Trophoblast cell (in vitro differentiated cells and primary cell): ENCODE data around the gene LRP1.

Experiments
- DNase-seq, 2 donors: peaks; one replicate each; pipeline ENCODE4 v3.0.0-alpha.2; 2016
- H2AFZ ChIP-seq: 2 replicates; pipeline ENCODE4 v1.6.1; 2013; ENCODE audit warnings: low read length, moderate library complexity, mild to moderate bottlenecking; ENCODE audit not compliant: insufficient read depth, poor library complexity
- H2AK5ac ChIP-seq: 2 replicates; pipeline ENCODE4 v1.6.1; 2013; ENCODE audit warnings: mild to moderate bottlenecking, low read length
- H2BK120ac ChIP-seq: 2 replicates; pipeline ENCODE4 v1.6.1; 2013; ENCODE audit warnings: low read length, mild to moderate bottlenecking, moderate library complexity; ENCODE audit not compliant: insufficient read depth, poor library complexity
- H2BK12ac ChIP-seq: 2 replicates; pipeline ENCODE4 v1.6.1; 2013; ENCODE audit warnings: mild to moderate bottlenecking, low read length, moderate library complexity
- H2BK5ac ChIP-seq: 2 replicates; pipeline ENCODE4 v1.6.1; 2013; ENCODE audit warnings: low read length, low read depth, moderate library complexity, mild to moderate bottlenecking; ENCODE audit not compliant: poor library complexity
- H3K14ac ChIP-seq: 2 replicates; pipeline ENCODE4 v1.6.1; 2013; ENCODE audit warnings: mild to moderate bottlenecking, low read length
- H3K18ac ChIP-seq: 2 replicates; pipeline ENCODE4 v1.6.1; 2013; ENCODE audit warnings: mild to moderate bottlenecking, low read length
- H3K23ac ChIP-seq: 2 replicates; pipeline ENCODE4 v1.6.1; 2013; ENCODE audit warnings: low read length
- H3K27ac ChIP-seq: 2 replicates; pipeline ENCODE4 v1.5.1; 2013; ENCODE audit warnings: low read depth, mild to moderate bottlenecking, inconsistent platforms, low read length, moderate library complexity
- H3K27me3 ChIP-seq: 2 replicates; pipeline ENCODE4 v1.6.1; 2013; ENCODE audit warnings: inconsistent platforms, mild to moderate bottlenecking, low read length, moderate library complexity; ENCODE audit not compliant: insufficient read depth
- H3K36me3 ChIP-seq, 2 experiments: 1 replicate in 1 of 2; 2 replicates in 1 of 2; pipeline ENCODE4 v1.6.1; 2013; ENCODE audit warnings: low read length in 2 of 2, mild to moderate bottlenecking in 2 of 2, moderate library complexity in 1 of 2; ENCODE audit not compliant: insufficient read depth in 2 of 2, control insufficient read depth in 1 of 2
- H3K4ac ChIP-seq: 2 replicates; pipeline ENCODE4 v1.6.1; 2013; ENCODE audit warnings: low read depth, mild to moderate bottlenecking, low read length, moderate library complexity
- H3K4me1 ChIP-seq, 2 experiments: 1 replicate in 1 of 2; 2 replicates in 1 of 2; pipeline ENCODE4 v1.6.1; 2013; ENCODE audit warnings: low read length in 2 of 2, mild to moderate bottlenecking in 2 of 2, moderate library complexity in 1 of 2; ENCODE audit not compliant: insufficient read depth in 2 of 2, control insufficient read depth in 1 of 2
- H3K4me2 ChIP-seq: 2 replicates; pipeline ENCODE4 v1.6.1; 2013; ENCODE audit warnings: inconsistent platforms, mild to moderate bottlenecking, low read length, moderate library complexity
- H3K4me3 ChIP-seq: 2 replicates; pipeline ENCODE4 v1.5.1; 2013; ENCODE audit warnings: mild to moderate bottlenecking, low read depth, low read length, inconsistent platforms
- H3K79me1 ChIP-seq: one replicate; pipeline ENCODE4 v1.6.1; 2013; ENCODE audit warnings: low read length
- H3K79me2 ChIP-seq: 2 replicates; pipeline ENCODE4 v1.6.1; 2013; ENCODE audit warnings: low read length, mild to moderate bottlenecking; ENCODE audit not compliant: control insufficient read depth, insufficient read depth, poor library complexity
- H3K9ac ChIP-seq: 2 replicates; pipeline ENCODE4 v1.6.1; 2013; ENCODE audit warnings: mild to moderate bottlenecking, low read length
- H3K9me3 ChIP-seq: 2 replicates; pipeline ENCODE4 v1.6.1; 2013; ENCODE audit warnings: low read depth, mild to moderate bottlenecking, control low read depth, inconsistent platforms, low read length; ENCODE audit not compliant: insufficient read depth
- H4K12ac ChIP-seq: 2 replicates; pipeline ENCODE4 v1.6.1; 2013; ENCODE audit warnings: low read depth, mild to moderate bottlenecking, low read length, moderate library complexity
- H4K8ac ChIP-seq: 2 replicates; pipeline ENCODE4 v1.6.1; 2013; ENCODE audit warnings: low read depth, mild to moderate bottlenecking, low read length, moderate library complexity
- H4K91ac ChIP-seq: one replicate; pipeline ENCODE4 v1.6.1; 2013; ENCODE audit warnings: low read depth, mild to moderate bottlenecking, low read length, moderate library complexity
- WGBS: extraction: QIAGEN DNeasy Blood & Tissue Kit; methylation state at CpG from one replicate; pipeline ENCODE4 v1.1.7; 2013; ENCODE audit warnings: missing lambda C conversion rate; ENCODE audit not compliant: insufficient read length, insufficient coverage; ENCODE audit errors: extremely low coverage; 5-methylcytosine and 5-hydroxymethylcytosine counted together

LRP1 gene

DNA sequence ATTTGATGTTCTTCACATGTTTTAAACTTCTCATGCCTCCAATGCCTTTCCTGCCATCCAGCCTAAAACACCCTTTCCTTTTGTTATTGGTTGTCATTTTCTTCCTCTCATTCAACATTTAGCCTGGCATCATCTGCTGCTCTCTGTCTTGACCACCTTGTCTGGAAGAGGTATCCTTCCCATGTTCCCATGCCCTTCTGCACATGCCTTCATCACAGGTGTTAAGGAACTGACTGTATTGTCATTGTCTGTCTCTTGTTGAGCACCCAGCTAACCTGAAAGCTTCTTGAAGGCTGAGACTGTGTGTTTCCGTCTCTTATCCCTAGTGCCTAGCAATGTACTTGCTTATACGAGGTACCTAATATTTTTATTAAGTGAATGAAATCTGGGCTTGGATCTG is 4.5 kb upstream of the LRP1 start:
- no peak overlapping the region for H3K27ac ChIP-seq
- no peak overlapping the region for H3K14ac ChIP-seq

DNA sequence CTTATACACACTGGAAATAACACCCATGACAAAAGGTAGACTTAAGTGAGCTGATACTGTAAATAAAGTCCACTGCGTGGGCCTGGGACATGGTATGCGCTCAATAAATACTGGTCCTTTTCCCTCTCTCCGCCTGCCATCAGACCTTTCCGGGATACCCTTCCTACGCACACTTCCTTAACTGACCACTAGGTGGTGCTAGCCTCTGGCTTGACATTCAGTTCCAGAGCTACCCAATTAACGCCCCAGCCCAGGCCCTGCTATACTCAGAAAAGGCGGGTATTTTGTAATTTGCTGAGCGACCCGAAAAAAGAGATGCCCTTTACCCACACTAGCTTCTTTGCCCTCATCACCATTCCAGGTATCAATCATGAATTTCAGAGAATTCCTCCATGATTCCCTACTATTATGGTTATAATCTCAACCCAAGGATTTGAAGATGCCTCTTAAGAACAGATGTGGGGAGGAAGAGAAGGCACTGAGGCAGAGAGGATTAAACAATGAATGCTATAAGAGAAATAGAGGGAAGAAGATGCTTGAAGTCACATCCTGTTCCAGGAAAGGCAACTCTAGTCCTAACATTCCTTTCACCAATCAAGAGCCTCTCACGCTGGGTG is 3.9 kb upstream of the LRP1 start:
- H2BK120ac ChIP-seq, result no peak overlapping the region
- H3K14ac ChIP-seq, result no peak overlapping the region
- no peaks in the 10 kb centered on the region for H3K27me3 ChIP-seq
- no peak overlapping the region for H3K23ac ChIP-seq
- no peak overlapping the region for H4K91ac ChIP-seq
- no peak overlapping the region for H3K4me3 ChIP-seq
- no CpG with 5 or more reads among the region's 10 CpGs for WGBS
- no peak overlapping the region for H3K4me2 ChIP-seq
- H4K12ac ChIP-seq, result no peak overlapping the region
- H3K9ac ChIP-seq, result no peak overlapping the region
- H3K79me1 ChIP-seq, result peaks cover 12% of the 10 kb centered on the region
- no peak overlapping the region for H2BK5ac ChIP-seq
- no peaks in the 10 kb centered on the region for H3K9me3 ChIP-seq
- H3K79me2 ChIP-seq, result peaks cover 12% of the 10 kb centered on the region
- no peak overlapping the region for H2BK12ac ChIP-seq
- H3K27ac ChIP-seq, result no peak overlapping the region
- H3K18ac ChIP-seq, result no peak overlapping the region
- no peak overlapping the region for H2AK5ac ChIP-seq
- H3K4me1 ChIP-seq, result peaks cover 8% of the 10 kb centered on the region in 2 experiments
- H3K36me3 ChIP-seq, result no peaks in the 10 kb centered on the region
- no peak overlapping the region for H4K8ac ChIP-seq
- DNase-seq, result peak; percentile 75 to 94
- no peak overlapping the region for H3K4ac ChIP-seq
- no peak overlapping the region for H2AFZ ChIP-seq

More for the DNA sequence above, 4.5 kb upstream of the LRP1 start:
- Histone ChIP-seq H3K23ac (no peak overlapping the region), H3K9ac (no peak overlapping the region), H4K91ac (no peak overlapping the region), H3K36me3 (no peaks in the 10 kb centered on the region), H3K79me1 (peaks cover 8% of the 10 kb centered on the region), H3K27me3 (no peaks in the 10 kb centered on the region), H2BK120ac (no peak overlapping the region), H3K4ac (no peak overlapping the region), H4K12ac (no peak overlapping the region), H3K18ac (no peak overlapping the region), H3K4me2 (no peak overlapping the region), H2AK5ac (no peak overlapping the region), H2AFZ (no peak overlapping the region), H3K4me1 (peaks cover 8% of the 10 kb centered on the region in 2 experiments), H3K79me2 (peaks cover 6% of the 10 kb centered on the region), H4K8ac (no peak overlapping the region), H2BK5ac (no peak overlapping the region), H3K4me3 (no peak overlapping the region), H3K9me3 (no peaks in the 10 kb centered on the region), H2BK12ac (no peak overlapping the region)
- no peak for DNase-seq
- no CpG with 5 or more reads among the region's 2 CpGs for WGBS

DNA sequence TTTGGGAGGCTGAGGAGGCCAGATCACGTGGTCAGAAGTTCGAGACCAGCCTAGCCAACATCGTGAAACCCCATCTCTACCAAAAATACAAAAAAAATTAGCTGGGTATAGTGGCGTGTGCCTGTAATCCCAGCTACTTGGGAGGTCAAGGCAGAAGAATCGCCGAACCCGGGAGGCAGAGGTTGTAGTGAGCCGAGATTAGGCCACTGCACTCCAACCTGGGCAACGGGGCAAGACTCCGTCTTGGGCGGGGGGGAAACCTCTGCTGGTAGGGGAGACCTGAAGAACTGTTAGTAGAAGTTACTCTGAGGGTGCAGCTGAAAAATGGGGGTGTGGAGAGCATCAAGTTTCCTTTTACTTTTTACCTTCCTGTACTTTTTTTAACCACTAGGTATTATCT is 2.2 kb upstream of the LRP1 start:
- H3K18ac ChIP-seq, result no peak overlapping the region
- WGBS, result no CpG with 5 or more reads among the region's 11 CpGs

DNA sequence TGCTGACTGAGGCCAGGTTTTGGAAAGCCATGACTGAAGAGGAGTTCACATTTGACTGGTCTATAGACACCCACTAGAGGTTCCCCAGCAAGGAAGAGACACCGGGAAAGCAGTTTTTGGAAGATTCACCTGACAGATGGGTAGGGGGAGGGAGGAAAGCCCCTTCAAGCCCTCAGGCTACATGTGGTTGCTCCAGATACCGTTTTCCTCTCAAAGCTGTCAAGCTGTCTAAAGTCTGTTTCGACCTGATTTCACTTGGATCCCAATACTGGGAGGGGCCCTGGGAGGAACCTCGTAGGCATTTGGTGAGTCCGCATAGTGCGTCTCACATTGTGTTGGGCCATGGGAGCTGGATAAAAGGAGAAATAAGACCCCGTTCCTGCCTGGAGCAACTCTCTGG is 1.7 kb upstream of the LRP1 start:
- no peak overlapping the region for H4K12ac ChIP-seq
- H3K79me2 ChIP-seq, result peaks cover 20% of the 10 kb centered on the region
- H2AK5ac ChIP-seq, result no peak overlapping the region
- no peak overlapping the region for H2AFZ ChIP-seq
- peak overlapping the region; percentile 98 for H3K4me2 ChIP-seq
- no peak overlapping the region for H4K8ac ChIP-seq
- no peak for DNase-seq
- no peak overlapping the region for H4K91ac ChIP-seq
- peak overlapping the region; percentile 20 for H3K27ac ChIP-seq
- H3K4me3 ChIP-seq, result no peak overlapping the region
- H3K36me3 ChIP-seq, result no peaks in the 10 kb centered on the region
- no peak overlapping the region for H3K9ac ChIP-seq
- no peak overlapping the region for H3K18ac ChIP-seq
- H2BK12ac ChIP-seq, result no peak overlapping the region
- no peak overlapping the region for H2BK120ac ChIP-seq
- H3K23ac ChIP-seq, result no peak overlapping the region
- no peak overlapping the region for H3K4ac ChIP-seq
- peaks cover 14% of the 10 kb centered on the region for H3K79me1 ChIP-seq
- no CpG with 5 or more reads among the region's 7 CpGs for WGBS
- peaks cover 19 to 26% of the 10 kb centered on the region in 2 experiments for H3K4me1 ChIP-seq
- H2BK5ac ChIP-seq, result no peak overlapping the region
- H3K9me3 ChIP-seq, result no peaks in the 10 kb centered on the region
- H3K14ac ChIP-seq, result peak overlapping the region; percentile 24
- H3K27me3 ChIP-seq, result no peaks in the 10 kb centered on the region

More for the DNA sequence above, 2.2 kb upstream of the LRP1 start:
- Histone ChIP-seq H3K4ac (no peak overlapping the region), H4K91ac (no peak overlapping the region), H3K27me3 (no peaks in the 10 kb centered on the region), H2BK5ac (no peak overlapping the region), H3K4me2 (no peak overlapping the region), H3K27ac (no peak overlapping the region), H4K12ac (no peak overlapping the region), H2BK12ac (no peak overlapping the region), H2AFZ (no peak overlapping the region), H3K79me2 (peaks cover 20% of the 10 kb centered on the region), H2BK120ac (no peak overlapping the region), H2AK5ac (no peak overlapping the region), H3K4me3 (no peak overlapping the region), H3K9me3 (no peaks in the 10 kb centered on the region), H3K79me1 (peaks cover 14% of the 10 kb centered on the region), H3K23ac (no peak overlapping the region), H4K8ac (no peak overlapping the region), H3K4me1 (peaks cover 15 to 22% of the 10 kb centered on the region in 2 experiments), H3K14ac (no peak overlapping the region), H3K9ac (no peak overlapping the region), H3K36me3 (no peaks in the 10 kb centered on the region)
- no peak for DNase-seq
